Progenitor cell of endocrine pancreas (in vitro differentiated cells): ENCODE measurements around the gene NELL1. TPM values are rescaled to one million over a fixed set of nuclear protein-coding genes. Genes with fewer than 3 reads are reported as not detected.

Experiments
- DNase-seq: peaks from one replicate; pipeline ENCODE4 v3.0.0; 2021; ENCODE audit warnings: low spot score; ENCODE audit not compliant: unreplicated experiment
- H3K27ac Mint-ChIP-seq: 2 replicates; pipeline ENCODE4 v1.8.0; 2021; ENCODE audit warnings: mild to moderate bottlenecking, moderate library complexity, mixed read lengths
- H3K27me3 Mint-ChIP-seq: 2 replicates; pipeline ENCODE4 v1.8.0; 2021; ENCODE audit warnings: mixed read lengths
- H3K36me3 Mint-ChIP-seq: 2 replicates; pipeline ENCODE4 v1.8.0; 2022; ENCODE audit warnings: mixed read lengths; ENCODE audit not compliant: insufficient read depth
- H3K4me1 Mint-ChIP-seq: 2 replicates; pipeline ENCODE4 v1.8.0; 2021; ENCODE audit warnings: low read depth, mixed read lengths
- H3K4me3 Mint-ChIP-seq: 2 replicates; pipeline ENCODE4 v1.8.0; 2021; ENCODE audit warnings: low read depth, mild to moderate bottlenecking, moderate library complexity, mixed read lengths
- H3K9me3 Mint-ChIP-seq: 2 replicates; pipeline ENCODE4 v1.8.0; 2021; ENCODE audit warnings: low read depth, mixed read lengths
- CTCF ChIP-seq: fragments of 200-600 bp; sonication (generic); IDR thresholded peaks from one replicate; pipeline ENCODE4 v1.5.0; 2021; ENCODE audit warnings: antibody characterized with exemption, mild to moderate bottlenecking; ENCODE audit not compliant: unreplicated experiment
- total RNA-seq: library from RNA; stranded (reverse); gene quantifications from 2 replicates; pipeline ENCODE4 v1.2.1, GENCODE V29; 2021

The NELL1 gene
- total RNA-seq, 1 donor from 2014 or later = 2.2 TPM

- TF ChIP-seq CTCF = no peak
- H3K9me3 Mint-ChIP-seq = no peaks in the 10 kb centered on the region
- H3K4me1 Mint-ChIP-seq = no peaks in the 10 kb centered on the region
- no peak overlapping the region for H3K4me3 Mint-ChIP-seq
- no peaks in the 10 kb centered on the region for H3K27me3 Mint-ChIP-seq
- H3K36me3 Mint-ChIP-seq = no peaks in the 10 kb centered on the region
- no peak for DNase-seq
- no peak overlapping the region for H3K27ac Mint-ChIP-seq
These were observed 741.1 kb downstream of the NELL1 start for GRCh38 chr11:21410513-21410912.

- DNase-seq = no peak
- TF ChIP-seq CTCF = no peak
- Mint-ChIP-seq H3K9me3 (no peaks in the 10 kb centered on the region), H3K36me3 (no peaks in the 10 kb centered on the region), H3K27me3 (no peaks in the 10 kb centered on the region), H3K4me1 (no peaks in the 10 kb centered on the region), H3K4me3 (no peak overlapping the region), H3K27ac (no peak overlapping the region)
These were observed 741.7 kb downstream of the NELL1 start for GRCh38 chr11:21411104-21411503.

GRCh38 chr11:21411597-21411996, 742.2 kb downstream of the NELL1 start:
- no peaks in the 10 kb centered on the region for H3K27me3 Mint-ChIP-seq
- TF ChIP-seq CTCF = no peak
- no peaks in the 10 kb centered on the region for H3K4me1 Mint-ChIP-seq
- no peak for DNase-seq
- no peaks in the 10 kb centered on the region for H3K36me3 Mint-ChIP-seq
- no peak overlapping the region for H3K4me3 Mint-ChIP-seq
- H3K27ac Mint-ChIP-seq = no peak overlapping the region
- H3K9me3 Mint-ChIP-seq = no peaks in the 10 kb centered on the region

GRCh38 chr11:21412652-21413383, 743.4 kb downstream of the NELL1 start:
- no peak for DNase-seq
- no peaks in the 10 kb centered on the region for H3K27me3 Mint-ChIP-seq
- TF ChIP-seq CTCF = no peak

GRCh38 chr11:21414953-21415352, 745.6 kb downstream of the NELL1 start:
- H3K4me3 Mint-ChIP-seq = no peak overlapping the region
- no peaks in the 10 kb centered on the region for H3K4me1 Mint-ChIP-seq
- no peaks in the 10 kb centered on the region for H3K27me3 Mint-ChIP-seq
- DNase-seq = no peak
- H3K27ac Mint-ChIP-seq = no peak overlapping the region
- TF ChIP-seq CTCF = no peak
- H3K36me3 Mint-ChIP-seq = no peaks in the 10 kb centered on the region
- H3K9me3 Mint-ChIP-seq = no peaks in the 10 kb centered on the region

More at GRCh38 chr11:21412652-21413383, 743.4 kb downstream of the NELL1 start:
- Mint-ChIP-seq H3K4me1 (no peaks in the 10 kb centered on the region), H3K4me3 (no peak overlapping the region), H3K9me3 (no peaks in the 10 kb centered on the region), H3K27ac (no peak overlapping the region), H3K36me3 (no peaks in the 10 kb centered on the region)
